Panc1 (cell line): Measurements from ENCODE around the gene ANK3.

Source experiments
- SIN3A ChIP-seq: IDR thresholded peaks from 2 replicates; pipeline ENCODE4 v1.6.1; 2012; ENCODE audit warnings: low read depth, mild to moderate bottlenecking, low read length, moderate library complexity, borderline replicate concordance; ENCODE audit not compliant: insufficient read depth
- TF ChIP-seq, protein P1 (sequence below): fragments of 450-650 bp; IDR thresholded peaks from 2 replicates; pipeline ENCODE4 v1.5.1; 2017; ENCODE audit warnings: mild to moderate bottlenecking

DNA sequence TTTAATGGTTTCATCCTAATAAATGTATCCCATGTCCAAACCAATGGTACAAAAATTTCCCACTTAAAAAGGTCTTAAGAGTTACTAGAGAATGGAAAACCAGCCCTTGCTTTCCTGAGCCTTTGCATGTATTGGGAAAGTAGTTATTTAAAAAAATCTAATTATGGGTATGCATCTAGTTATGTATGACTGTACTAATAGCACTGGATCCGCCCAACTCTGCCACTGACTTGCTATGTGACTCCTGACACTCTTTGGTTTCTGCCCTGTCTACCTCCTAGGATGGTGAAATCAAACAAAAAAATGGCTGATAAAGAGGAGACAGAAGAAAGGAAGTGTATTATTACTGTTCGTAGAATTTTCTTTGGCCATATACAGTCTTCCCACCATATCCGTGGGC is 372.9 kb downstream of the ANK3 start:
- no peak for TF ChIP-seq SIN3A
- TF ChIP-seq, protein P1, sequence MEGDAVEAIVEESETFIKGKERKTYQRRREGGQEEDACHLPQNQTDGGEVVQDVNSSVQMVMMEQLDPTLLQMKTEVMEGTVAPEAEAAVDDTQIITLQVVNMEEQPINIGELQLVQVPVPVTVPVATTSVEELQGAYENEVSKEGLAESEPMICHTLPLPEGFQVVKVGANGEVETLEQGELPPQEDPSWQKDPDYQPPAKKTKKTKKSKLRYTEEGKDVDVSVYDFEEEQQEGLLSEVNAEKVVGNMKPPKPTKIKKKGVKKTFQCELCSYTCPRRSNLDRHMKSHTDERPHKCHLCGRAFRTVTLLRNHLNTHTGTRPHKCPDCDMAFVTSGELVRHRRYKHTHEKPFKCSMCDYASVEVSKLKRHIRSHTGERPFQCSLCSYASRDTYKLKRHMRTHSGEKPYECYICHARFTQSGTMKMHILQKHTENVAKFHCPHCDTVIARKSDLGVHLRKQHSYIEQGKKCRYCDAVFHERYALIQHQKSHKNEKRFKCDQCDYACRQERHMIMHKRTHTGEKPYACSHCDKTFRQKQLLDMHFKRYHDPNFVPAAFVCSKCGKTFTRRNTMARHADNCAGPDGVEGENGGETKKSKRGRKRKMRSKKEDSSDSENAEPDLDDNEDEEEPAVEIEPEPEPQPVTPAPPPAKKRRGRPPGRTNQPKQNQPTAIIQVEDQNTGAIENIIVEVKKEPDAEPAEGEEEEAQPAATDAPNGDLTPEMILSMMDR: no peak
